ENCODE data around the gene TUBB4A.
"Not testable (repeated sequence)": the region's sequence is repeated elsewhere in the genome, so short reads cannot be mapped to it uniquely, and the experiment has no call there.

Gene TUBB4A

GRCh38 chr19:6501740-6502648 is at the start of gene TUBB4A:
Gene TUBB4A, minus strand, starts transcription at chr19:6502309. Its CDS starts 97 bp downstream, at chr19:6502212.
- DNase-seq (ENCODE audit: low read depth, low spot score) = no peak

GRCh38 chr19:6551091-6551490 is 49.0 kb upstream of the TUBB4A start:
- no peak for DNase-seq (ENCODE audit: low read depth, low spot score)

- DNase-seq (ENCODE audit: low read depth, low spot score) = not testable (repeated sequence)
Measured at GRCh38 chr19:6550679-6551078, 48.6 kb upstream of the TUBB4A start.

GRCh38 chr19:6543866-6544347 is 41.8 kb upstream of the TUBB4A start:
- DNase-seq (ENCODE audit: low read depth, low spot score) = no peak

DNA sequence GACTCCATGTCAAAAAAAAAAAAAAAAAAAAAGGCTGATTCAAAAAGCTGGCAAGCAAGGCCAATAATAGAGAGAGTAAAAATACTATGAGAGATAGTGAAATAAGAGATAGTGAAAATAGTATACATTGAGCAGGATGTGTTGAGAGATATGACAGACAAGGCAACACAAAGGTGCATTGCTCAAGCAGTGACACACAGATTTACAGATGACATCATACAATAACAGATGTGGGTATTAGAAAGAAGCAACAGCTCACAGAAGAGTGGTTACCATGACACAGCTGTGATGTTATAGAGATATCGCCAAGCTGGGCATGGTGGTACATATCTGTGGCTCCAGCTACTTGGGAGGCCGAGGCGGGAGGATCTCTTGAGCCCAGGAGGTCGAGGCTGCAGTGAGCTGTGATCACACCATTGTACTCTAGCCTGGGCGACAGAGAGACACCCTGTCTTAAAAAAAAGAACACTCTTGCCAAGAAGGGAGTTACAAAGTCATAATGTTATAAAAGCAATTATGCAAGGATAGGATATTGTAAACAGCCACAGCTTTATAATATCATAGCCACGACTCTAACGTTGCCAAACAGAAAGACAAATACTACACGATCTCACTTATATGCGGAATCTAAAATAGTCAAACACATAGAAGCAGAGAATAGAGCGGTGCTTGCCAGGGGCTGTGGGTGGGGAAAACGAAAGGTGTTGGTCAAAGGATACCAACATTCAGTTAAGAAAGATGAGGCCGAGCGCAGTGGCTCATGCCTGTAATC is 39.0 kb upstream of the TUBB4A start:
- no peak for DNase-seq (ENCODE audit: low read depth, low spot score)

GRCh38 chr19:6539514-6539913 is 37.4 kb upstream of the TUBB4A start:
- DNase-seq (ENCODE audit: low read depth, low spot score) = no peak

GRCh38 chr19:6535558-6536137 is 33.5 kb upstream of the TUBB4A start:
- no peak for DNase-seq (ENCODE audit: low read depth, low spot score)

GRCh38 chr19:6534451-6535093 is 32.5 kb upstream of the TUBB4A start:
- DNase-seq (ENCODE audit: low read depth, low spot score) = no peak

DNA sequence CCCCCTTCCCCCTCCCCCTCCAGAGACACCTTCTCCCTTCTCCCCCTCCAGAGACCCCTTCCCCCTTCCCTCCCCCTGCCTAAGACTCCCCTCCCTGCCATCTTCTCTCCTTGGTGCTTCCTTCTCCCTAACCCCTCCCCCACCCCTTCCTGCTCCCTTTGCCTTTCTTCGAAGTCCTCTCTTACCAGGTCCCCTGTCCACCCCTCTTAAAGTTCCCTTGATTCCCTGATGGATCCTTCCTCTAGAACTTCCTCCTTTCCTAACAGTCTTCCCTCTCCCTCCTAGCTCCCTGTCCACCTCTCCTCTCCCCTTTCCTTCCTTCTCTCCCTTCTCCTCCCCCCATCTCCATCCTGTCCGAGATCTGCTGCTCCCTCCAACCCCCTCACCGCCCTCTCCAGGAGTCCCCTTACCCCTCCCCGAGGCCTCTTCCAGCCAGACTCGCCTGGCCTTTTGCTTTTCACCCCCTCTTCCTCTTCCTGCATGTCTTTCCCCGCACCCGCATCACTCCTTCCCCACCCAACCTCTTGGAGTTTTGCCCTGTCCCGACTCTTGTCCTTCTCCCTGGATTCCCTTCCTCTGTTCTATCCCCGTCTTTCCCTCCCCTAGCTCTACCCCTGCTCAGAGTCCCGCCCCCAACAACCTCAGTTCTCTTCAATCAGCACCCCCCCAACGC is 31.8 kb upstream of the TUBB4A start:
- DNase-seq (ENCODE audit: low read depth, low spot score) = no peak

- DNase-seq (ENCODE audit: low read depth, low spot score) = no peak
Measured at GRCh38 chr19:6533000-6533328, 30.9 kb upstream of the TUBB4A start.

- DNase-seq (ENCODE audit: low read depth, low spot score) = no peak
Measured at GRCh38 chr19:6532244-6532999, 30.3 kb upstream of the TUBB4A start.

GRCh38 chr19:6531956-6532243 is 29.8 kb upstream of the TUBB4A start:
- no peak for DNase-seq (ENCODE audit: low read depth, low spot score)

DNA sequence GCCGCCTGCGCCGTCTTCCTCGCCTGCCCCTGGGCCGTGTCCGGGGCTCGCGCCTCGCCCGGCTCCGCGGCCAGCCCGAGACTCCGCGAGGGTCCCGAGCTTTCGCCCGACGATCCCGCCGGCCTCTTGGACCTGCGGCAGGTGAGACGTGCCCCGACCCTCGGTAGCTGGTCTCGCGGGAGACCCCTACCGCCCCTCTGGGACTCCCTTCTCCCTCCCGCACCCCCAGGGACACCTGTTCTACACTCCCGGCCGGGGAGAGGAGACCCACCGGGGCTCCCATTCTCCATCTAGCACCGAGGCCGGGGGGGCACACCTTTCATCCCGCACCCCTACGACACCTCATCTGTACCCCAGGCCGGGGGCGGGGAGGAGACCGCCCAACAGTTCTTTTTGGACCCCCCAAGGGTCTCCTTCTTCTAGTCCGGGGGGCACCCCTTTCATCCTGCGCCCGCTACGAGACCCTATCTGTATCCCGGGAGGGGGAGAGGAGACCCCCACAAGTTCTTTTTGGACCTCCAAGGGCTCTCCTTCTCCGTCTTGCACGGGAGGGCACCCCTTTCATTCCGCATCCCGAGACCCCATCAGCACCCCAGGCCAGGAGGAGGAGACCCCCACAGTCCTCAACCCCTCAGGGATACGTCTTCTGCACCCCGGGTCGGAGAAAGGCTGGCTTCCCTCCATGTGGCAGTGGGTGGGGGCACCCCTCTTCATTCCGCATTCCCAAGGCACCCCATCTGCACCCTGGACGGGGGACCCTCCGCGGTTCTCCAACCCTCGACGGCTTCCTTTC is 29.2 kb upstream of the TUBB4A start:
- no peak for DNase-seq (ENCODE audit: low read depth, low spot score)

DNA sequence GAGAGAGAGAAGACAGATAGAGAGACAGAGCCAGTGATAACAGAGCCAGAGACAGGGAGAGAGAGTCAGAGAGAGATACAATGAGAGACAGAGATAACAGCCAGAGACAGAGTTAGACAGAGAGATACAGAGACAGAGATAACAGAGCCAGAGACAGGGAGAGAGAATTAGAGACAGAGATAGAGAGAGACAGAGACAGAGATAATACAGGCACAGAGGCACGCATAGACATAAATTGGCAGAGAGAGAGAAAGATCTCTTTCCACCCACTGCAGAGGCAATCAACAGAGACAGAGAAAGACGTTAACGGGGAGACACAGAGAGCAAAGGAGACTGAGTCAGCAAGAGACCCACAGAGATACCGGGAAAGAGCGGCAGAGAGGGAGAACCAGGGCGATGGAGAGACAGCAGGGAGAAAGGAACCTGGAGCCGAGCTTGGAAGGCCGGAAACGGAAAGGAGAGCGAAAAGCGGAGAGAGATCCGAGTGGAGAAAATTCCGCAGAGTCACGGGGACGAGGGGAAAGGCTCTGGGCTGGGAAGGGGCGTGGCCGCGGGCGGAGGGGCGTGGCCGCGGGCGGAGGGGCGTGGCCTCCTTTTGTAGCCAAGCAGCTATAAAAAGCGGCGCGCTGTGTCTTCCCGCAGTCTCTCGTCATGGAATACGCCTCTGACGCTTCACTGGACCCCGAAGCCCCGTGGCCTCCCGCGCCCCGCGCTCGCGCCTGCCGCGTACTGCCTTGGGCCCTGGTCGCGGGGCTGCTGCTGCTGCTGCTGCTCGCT is 28.5 kb upstream of the TUBB4A start, which contains the start of gene TNFSF9:
TSS of gene TNFSF9 (plus strand) at position 641 of the 777 bp plus-strand sequence. CDS start at position 652, 11 bp downstream.
- DNase-seq (ENCODE audit: low read depth, low spot score) = no peak

- no peak for DNase-seq (ENCODE audit: low read depth, low spot score)
Measured at GRCh38 chr19:6529937-6530385, 27.9 kb upstream of the TUBB4A start.

DNA sequence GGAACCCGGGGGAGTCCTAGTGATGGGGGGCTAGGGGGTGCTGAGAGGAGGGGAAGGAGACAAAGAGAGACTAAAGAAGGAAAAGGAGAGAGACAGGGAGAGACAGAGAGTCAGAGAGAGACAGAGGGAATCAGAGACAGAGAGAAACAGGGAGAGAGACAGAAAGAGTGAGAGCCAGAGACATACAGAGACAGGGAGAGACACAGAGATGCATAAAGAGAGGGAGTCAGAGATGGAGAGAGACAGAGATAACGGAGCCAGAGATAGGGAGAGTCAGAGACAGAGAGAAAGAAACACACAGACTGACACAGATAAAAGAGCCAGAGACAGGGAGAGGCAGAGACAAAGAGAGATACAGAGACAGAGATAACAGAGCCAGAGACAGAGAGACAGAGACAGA is 27.2 kb upstream of the TUBB4A start:
- no peak for DNase-seq (ENCODE audit: low read depth, low spot score)

DNA sequence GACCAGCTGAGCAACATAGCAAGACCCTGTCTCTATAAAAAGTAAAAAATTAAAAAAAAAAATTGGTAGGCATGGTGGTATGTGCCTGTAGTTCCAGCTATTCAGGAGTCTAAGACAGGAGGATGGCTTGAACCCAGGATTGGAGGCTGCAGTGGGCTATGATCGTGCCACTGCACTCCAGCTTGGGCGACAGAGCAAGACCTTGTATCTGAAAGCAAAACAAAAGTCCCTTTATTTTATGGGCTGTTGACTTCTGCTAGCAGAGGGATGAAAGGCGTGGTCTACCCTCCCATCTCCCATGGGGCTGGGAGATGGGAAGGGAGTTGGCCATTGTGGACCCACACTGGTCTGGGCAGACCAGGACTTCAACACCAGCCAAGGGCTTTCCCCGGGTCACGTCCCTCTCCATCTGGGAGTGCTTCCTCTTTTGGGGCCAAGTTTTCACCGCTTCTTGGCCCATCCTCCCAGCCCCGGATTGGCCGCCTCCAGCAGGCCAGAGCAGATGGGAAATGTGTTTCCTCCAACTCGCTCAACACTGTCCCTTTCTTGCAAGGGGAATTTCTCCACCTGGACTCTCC is 26.5 kb upstream of the TUBB4A start:
- no peak for DNase-seq (ENCODE audit: low read depth, low spot score)

GRCh38 chr19:6527893-6528543 is 25.9 kb upstream of the TUBB4A start:
- no peak for DNase-seq (ENCODE audit: low read depth, low spot score)

Data from iPS DF 19.7 (cell line).